Body of pancreas (tissue), 4 donors: ENCODE data around the gene GABRB1. TPM values are rescaled to one million over a fixed set of nuclear protein-coding genes. Genes with fewer than 3 reads are reported as not detected.

ENCODE experiments used
- ATAC-seq: fragments of 150-250 bp; one replicate; pipeline ENCODE4 v1.9.1; 2016
- DNase-seq, 4 donors: peaks; one replicate each; pipeline ENCODE4 v3.0.0-alpha.2; 2019
- H3K27ac ChIP-seq, 4 donors: fragments of 200-600 bp; sonication (generic); 1 replicate in 3 of 4; 2 replicates in 1 of 4; pipeline versions ENCODE4 v1.5.1 to v1.6.1; 2016 to 2019; ENCODE audit warnings: mild to moderate bottlenecking in 1 of 4, mixed read lengths in 1 of 4, moderate library complexity in 1 of 4
- H3K27me3 ChIP-seq, 2 donors: fragments of 200-600 bp; sonication (generic); one replicate each; pipeline ENCODE4 v1.6.0; 2016; ENCODE audit warnings: mild to moderate bottlenecking in 1 of 2
- H3K36me3 ChIP-seq, 2 donors: fragments of 200-600 bp; sonication (generic); replicated peaks in 1 of 2; 2 replicates each; pipeline ENCODE4 v1.5.1; 2016; ENCODE audit warnings: low read depth in 2 of 2; ENCODE audit not compliant: insufficient read depth in 1 of 2
- H3K4me1 ChIP-seq: fragments of 200-600 bp; sonication (generic); one replicate; pipeline ENCODE4 v1.6.0; 2016
- H3K4me3 ChIP-seq, 2 donors: fragments of 200-600 bp; sonication (generic); 1 replicate in 1 of 2; 2 replicates in 1 of 2; pipeline ENCODE4 v1.5.1; 2016 to 2019
- H3K9me3 ChIP-seq, 3 donors: fragments of 200-600 bp; sonication (generic); 1 replicate in 2 of 3; 2 replicates in 1 of 3; pipeline ENCODE4 v1.5.1; 2016
- POLR2A ChIP-seq, 3 donors: fragments of 450-650 bp; IDR thresholded peaks; one replicate each; pipeline ENCODE4 v1.6.1; 2016; ENCODE audit warnings: antibody characterized with exemption in 3 of 3, mild to moderate bottlenecking in 2 of 3
- WGBS, 2 donors: methylation state at CpG; one replicate each; pipeline ENCODE4 v1.1.5; 2017; 5-methylcytosine and 5-hydroxymethylcytosine counted together
- intact Hi-C: fragments of 100-400 bp; cut with DNase I; formaldehyde crosslinking; loops from one replicate; pipeline ENCODE4 v1.15.1; 2023
- total RNA-seq, 2 donors: library from RNA; depleted of rRNA; stranded (reverse); fragments of >200 nt; gene quantifications; one replicate each; pipeline ENCODE4 v1.1.0, GENCODE V29; 2016
- TF ChIP-seq, protein P1 (sequence below), 7 experiments: fragments of 450-650 bp in 4 of 7; fragments of 200-600 bp in 3 of 7; sonication (generic) in 3 of 7; IDR thresholded peaks; one replicate each; pipeline ENCODE4 v1.5.1; 2016 to 2019; ENCODE audit warnings: antibody characterized with exemption in 7 of 7

GABRB1 gene
- total RNA-seq, 2 donors from 2014 or later, result not detected

DNA sequence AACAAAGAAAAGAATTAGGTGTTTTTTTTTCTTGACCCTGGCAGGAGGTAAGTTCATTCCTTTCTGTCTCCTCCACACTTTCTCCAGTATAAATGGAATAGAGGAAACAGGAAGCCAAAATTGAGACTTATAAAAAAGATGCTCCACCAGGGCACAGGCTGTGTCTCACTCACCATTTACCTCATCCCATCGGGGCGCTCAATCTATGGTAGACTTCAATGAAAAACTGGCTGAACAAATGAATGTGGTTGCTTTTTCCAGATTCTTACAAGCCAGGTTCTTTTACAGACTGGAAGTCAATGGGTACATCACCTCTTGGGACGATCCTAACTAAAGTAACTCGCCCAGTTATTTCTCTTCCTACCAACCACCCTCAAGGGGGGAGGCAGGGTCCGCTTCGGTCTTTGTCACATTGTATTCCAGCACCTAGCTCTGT, 431.4 kb downstream of the GABRB1 start:
- H3K36me3 ChIP-seq, result no peaks in the 10 kb centered on the region
- peak overlapping the region; percentile 42 to 83 for H3K4me3 ChIP-seq
- TF ChIP-seq, protein P1, sequence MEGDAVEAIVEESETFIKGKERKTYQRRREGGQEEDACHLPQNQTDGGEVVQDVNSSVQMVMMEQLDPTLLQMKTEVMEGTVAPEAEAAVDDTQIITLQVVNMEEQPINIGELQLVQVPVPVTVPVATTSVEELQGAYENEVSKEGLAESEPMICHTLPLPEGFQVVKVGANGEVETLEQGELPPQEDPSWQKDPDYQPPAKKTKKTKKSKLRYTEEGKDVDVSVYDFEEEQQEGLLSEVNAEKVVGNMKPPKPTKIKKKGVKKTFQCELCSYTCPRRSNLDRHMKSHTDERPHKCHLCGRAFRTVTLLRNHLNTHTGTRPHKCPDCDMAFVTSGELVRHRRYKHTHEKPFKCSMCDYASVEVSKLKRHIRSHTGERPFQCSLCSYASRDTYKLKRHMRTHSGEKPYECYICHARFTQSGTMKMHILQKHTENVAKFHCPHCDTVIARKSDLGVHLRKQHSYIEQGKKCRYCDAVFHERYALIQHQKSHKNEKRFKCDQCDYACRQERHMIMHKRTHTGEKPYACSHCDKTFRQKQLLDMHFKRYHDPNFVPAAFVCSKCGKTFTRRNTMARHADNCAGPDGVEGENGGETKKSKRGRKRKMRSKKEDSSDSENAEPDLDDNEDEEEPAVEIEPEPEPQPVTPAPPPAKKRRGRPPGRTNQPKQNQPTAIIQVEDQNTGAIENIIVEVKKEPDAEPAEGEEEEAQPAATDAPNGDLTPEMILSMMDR (IDR thresholded peaks at IDR 0.05), result no peak
- TF ChIP-seq POLR2A (IDR thresholded peaks at IDR 0.05), result no peak
- H3K9me3 ChIP-seq, result no peaks in the 10 kb centered on the region
- H3K4me1 ChIP-seq, result peaks cover 19% of the 10 kb centered on the region
- DNase-seq, result no peak
- peak overlapping the region; percentile 60 to 87 (median 82) for H3K27ac ChIP-seq
- no peak for ATAC-seq
- intact Hi-C loops, result no loop called here
- 2 to 5% methylated on average over 6 of the region's 6 CpGs for WGBS, 2 donors
- H3K27me3 ChIP-seq, result no peaks in the 10 kb centered on the region

DNA sequence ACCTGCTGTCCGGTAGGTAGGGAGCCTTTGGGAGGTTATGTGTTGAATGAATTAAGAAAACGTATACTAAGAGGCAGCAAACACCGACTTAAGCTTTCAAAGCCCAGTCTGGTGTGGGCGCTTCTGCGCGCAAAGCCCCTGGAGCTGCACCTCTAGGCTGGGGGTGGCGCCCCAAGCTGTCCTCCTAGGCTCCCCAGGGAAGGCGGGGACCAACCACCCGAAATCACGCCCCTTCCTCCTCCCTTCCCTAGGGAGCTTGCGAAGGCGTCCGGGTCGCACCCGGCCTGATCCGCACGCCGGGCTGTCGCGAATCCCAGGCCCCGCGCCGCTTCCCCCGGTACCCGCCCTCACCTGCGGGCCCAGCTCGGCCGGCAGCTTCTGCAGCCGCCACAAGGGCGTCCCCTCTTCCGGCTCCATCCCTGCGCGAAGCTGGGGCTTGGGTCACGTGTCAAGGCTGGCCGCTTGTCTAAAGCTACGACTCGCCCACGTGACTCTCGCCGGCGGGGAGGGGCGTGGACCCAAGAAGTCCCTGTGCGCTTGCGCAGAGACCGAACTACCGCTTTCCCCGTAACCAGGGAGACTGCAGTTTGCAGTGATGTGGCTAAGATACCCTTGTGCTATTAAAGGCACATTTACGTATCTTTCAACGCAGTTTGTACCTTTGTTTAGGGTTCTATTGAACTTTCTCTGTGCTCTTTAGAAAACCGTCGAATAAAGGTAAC, 432.0 kb downstream of the GABRB1 start, which contains the start of gene COMMD8:
Gene COMMD8, minus strand, starts transcription at position 468 of the 722 bp plus-strand sequence. Its CDS starts 51 bp downstream, at position 417.
- WGBS, 2 donors, result 0 to 1% methylated on average over 27 to 31 of the region's 51 CpGs
- peak in 2 of 3 donors; percentile 75 to 76 for TF ChIP-seq POLR2A (IDR thresholded peaks at IDR 0.05)
- TF ChIP-seq, protein P1 (IDR thresholded peaks at IDR 0.05), result peak in 4 of 7 experiments; percentile 47 to 57 (median 53)
- Histone ChIP-seq H3K4me3 (peak within 1 kb of the TSS; percentile 42 to 83), H3K27me3 (no peaks in the 10 kb centered on the region), H3K9me3 (no peaks in the 10 kb centered on the region), H3K4me1 (peaks cover 19% of the 10 kb centered on the region), H3K36me3 (no peaks in the 10 kb centered on the region), H3K27ac (peak within 1 kb of the TSS; percentile 60 to 87 (median 82))
- intact Hi-C loops, result no loop called here
- DNase-seq (peak; percentile 97 to 98 (median 97)), ATAC-seq (peak; percentile 98)

DNA sequence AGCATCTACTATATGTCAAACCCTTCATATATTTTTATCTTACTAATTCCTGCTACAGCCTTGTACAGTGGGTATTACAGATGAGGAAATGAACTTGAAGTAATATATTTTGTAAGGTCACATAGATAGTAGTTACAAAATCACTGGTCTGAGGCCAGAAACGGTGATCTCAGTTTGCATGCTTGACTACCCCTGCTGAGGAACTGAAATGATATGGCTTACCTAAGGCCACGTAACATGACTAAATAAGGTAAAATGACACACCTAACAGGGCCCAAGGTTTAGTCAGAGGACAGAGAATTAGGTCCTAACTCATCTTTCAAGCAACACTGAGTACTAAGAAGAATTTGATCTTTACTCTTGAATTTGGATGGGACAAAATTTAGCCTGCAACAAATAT, 433.6 kb downstream of the GABRB1 start:
- H3K27ac ChIP-seq, result no peak overlapping the region
- DNase-seq (no peak), ATAC-seq (no peak)
- H3K4me1 ChIP-seq, result peaks cover 19% of the 10 kb centered on the region
- 47 to 75% methylated on average over 2 of the region's 2 CpGs for WGBS, 2 donors
- H3K27me3 ChIP-seq, result no peaks in the 10 kb centered on the region
- TF ChIP-seq, protein P1 (IDR thresholded peaks at IDR 0.05), result no peak
- TF ChIP-seq POLR2A (IDR thresholded peaks at IDR 0.05), result no peak
- no peaks in the 10 kb centered on the region for H3K36me3 ChIP-seq
- H3K9me3 ChIP-seq, result no peaks in the 10 kb centered on the region
- H3K4me3 ChIP-seq, result no peak overlapping the region
- intact Hi-C loops, result no loop called here

DNA sequence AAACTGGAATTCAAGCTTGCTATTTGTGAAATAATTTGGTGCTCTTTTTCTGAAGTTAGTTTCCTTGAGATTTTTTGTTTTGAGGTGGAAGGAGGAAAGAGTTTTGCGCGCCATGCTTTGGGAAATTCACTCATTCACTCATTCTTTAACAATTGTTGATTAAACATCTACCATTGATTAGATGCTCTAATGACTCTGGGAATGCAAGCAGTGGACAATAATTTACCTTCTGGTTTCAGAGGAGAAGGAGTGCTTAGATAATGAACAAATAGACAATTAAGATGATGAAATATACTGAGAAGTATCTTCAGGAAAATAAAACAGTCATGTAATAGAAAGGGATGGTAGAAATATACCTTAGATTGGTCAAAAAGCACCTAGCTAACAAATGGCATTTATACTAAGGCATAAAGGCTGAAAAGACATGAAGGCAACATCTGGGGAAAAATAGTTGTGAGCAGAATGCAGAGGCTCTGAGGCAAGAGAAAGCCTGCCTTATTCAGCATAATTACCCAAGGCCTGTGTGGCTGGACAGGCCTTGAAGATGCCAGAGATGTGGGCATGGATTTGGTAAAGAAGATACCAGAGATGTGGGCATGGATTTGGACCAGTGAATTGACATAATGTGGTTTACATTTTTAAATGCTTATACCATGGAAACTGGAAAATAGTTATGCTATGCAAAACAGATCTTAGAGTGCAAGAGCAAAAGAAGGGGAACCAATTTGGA, 434.9 kb downstream of the GABRB1 start:
- intact Hi-C loops, result no loop called here
- no peak for ATAC-seq
- no peak for TF ChIP-seq POLR2A (IDR thresholded peaks at IDR 0.05)
- TF ChIP-seq, protein P1 (IDR thresholded peaks at IDR 0.05), result no peak

More for the DNA sequence above, 434.9 kb downstream of the GABRB1 start:
- H3K27me3 ChIP-seq, result no peaks in the 10 kb centered on the region
- no peaks in the 10 kb centered on the region for H3K36me3 ChIP-seq
- no peaks in the 10 kb centered on the region for H3K9me3 ChIP-seq
- no peak for DNase-seq
- H3K27ac ChIP-seq, result no peak overlapping the region
- 23 to 26% methylated on average over 2 of the region's 2 CpGs for WGBS, 2 donors
- peaks cover 19% of the 10 kb centered on the region for H3K4me1 ChIP-seq
- no peak overlapping the region for H3K4me3 ChIP-seq
